H1 (cell line): Measurements from ENCODE around the gene GON4L. TPM values are rescaled to one million over a fixed set of nuclear protein-coding genes. Genes with fewer than 3 reads are reported as not detected.

Experiments used
- CTCF ChIA-PET: fragments of 300-600 bp; sonication (Branson Sonifier 250); formaldehyde crosslinking; loops from one replicate; lab custom pipeline; 2021; ENCODE audit not compliant: partially characterized antibody; lab: Charles Lee
- POLR2A ChIA-PET: fragments of 300-600 bp; sonication (Branson Sonifier 250); formaldehyde crosslinking; loops from one replicate; lab custom pipeline; 2021; ENCODE audit warnings: inconsistent platforms; ENCODE audit not compliant: partially characterized antibody; lab: Charles Lee
- DNase-seq, 2 experiments: peaks; one replicate each; pipeline versions ENCODE4 v3.0.0 to v3.0.0-alpha.2; 2010 to 2022; ENCODE audit warnings: low spot score in 2 of 2, low read depth in 1 of 2, mixed read lengths in 1 of 2
- FAIRE-seq: peaks from 2 replicates; lab custom pipeline; 2011; peaks lifted over from hg19 to GRCh38; lab: Jason Lieb, UNC
- H2AFZ ChIP-seq: 2 replicates; pipeline ENCODE4 v1.8.1; 2012; ENCODE audit warnings: low read length, inconsistent platforms
- H2AK5ac ChIP-seq: 2 replicates; pipeline ENCODE4 v1.6.1; 2013; ENCODE audit warnings: low read depth, low read length
- H2BK120ac ChIP-seq: replicated peaks from 2 replicates; pipeline ENCODE3; 2013; ENCODE audit warnings: low read depth, low read length, inconsistent platforms
- H2BK12ac ChIP-seq: 2 replicates; pipeline ENCODE4 v1.6.1; 2013; ENCODE audit warnings: low read depth, low read length
- H2BK15ac ChIP-seq: 2 replicates; pipeline ENCODE4 v1.6.1; 2013; ENCODE audit warnings: low read length
- H2BK20ac ChIP-seq: 2 replicates; pipeline ENCODE4 v1.6.1; 2013; ENCODE audit warnings: low read length
- H2BK5ac ChIP-seq: 2 replicates; pipeline ENCODE4 v1.6.1; 2013; ENCODE audit warnings: low read depth, low read length
- H3K14ac ChIP-seq: 2 replicates; pipeline ENCODE4 v1.6.1; 2013; ENCODE audit warnings: inconsistent platforms; ENCODE audit not compliant: insufficient read length
- H3K18ac ChIP-seq: 2 replicates; pipeline ENCODE4 v1.6.1; 2013; ENCODE audit warnings: low read length; ENCODE audit errors: extremely low read depth
- H3K23ac ChIP-seq: 2 replicates; pipeline ENCODE4 v1.6.1; 2013; ENCODE audit warnings: inconsistent platforms; ENCODE audit not compliant: insufficient read length
- H3K23me2 ChIP-seq: 2 replicates; pipeline ENCODE4 v1.6.1; 2013; ENCODE audit warnings: low read depth, low read length
- H3K27ac ChIP-seq: 2 replicates; pipeline ENCODE4 v1.6.1; 2011; ENCODE audit warnings: low read depth, low read length, inconsistent platforms
- H3K27me3 ChIP-seq, 4 experiments: replicated peaks in 1 of 4; 1 replicate in 1 of 4; 2 replicates in 3 of 4; pipeline versions ENCODE4 v1.6.1 to v1.8.1; 2011 to 2013; ENCODE audit warnings: low read length in 3 of 4, mild to moderate bottlenecking in 3 of 4, inconsistent platforms in 2 of 4, mixed read lengths in 2 of 4, moderate library complexity in 1 of 4; ENCODE audit not compliant: control insufficient read depth in 3 of 4, insufficient read depth in 3 of 4; ENCODE audit errors: extremely low read depth in 1 of 4
- H3K36me3 ChIP-seq, 4 experiments: 2 replicates each; pipeline versions ENCODE4 v1.6.1 to v1.8.1; 2011 to 2013; ENCODE audit warnings: mild to moderate bottlenecking in 4 of 4, low read length in 3 of 4, moderate library complexity in 2 of 4, control low read depth in 1 of 4, inconsistent platforms in 1 of 4; ENCODE audit not compliant: insufficient read depth in 4 of 4, control insufficient read depth in 2 of 4
- H3K4ac ChIP-seq: replicated peaks from 2 replicates; pipeline ENCODE3; 2013; ENCODE audit warnings: low read length, low read depth, mixed read lengths, inconsistent platforms; ENCODE audit not compliant: insufficient read length
- H3K4me1 ChIP-seq, 4 experiments: replicated peaks in 1 of 4; 1 replicate in 1 of 4; 2 replicates in 3 of 4; pipeline versions ENCODE4 v1.6.1 to v1.8.1; 2011 to 2013; ENCODE audit warnings: low read length in 3 of 4, inconsistent platforms in 2 of 4, mixed read lengths in 1 of 4; ENCODE audit not compliant: insufficient read depth in 4 of 4, control insufficient read depth in 3 of 4
- H3K4me2 ChIP-seq, 2 experiments: 2 replicates each; pipeline versions ENCODE4 v1.6.1 to v1.8.1; 2011 to 2013; ENCODE audit warnings: low read depth in 2 of 2, low read length in 2 of 2, control low read depth in 1 of 2, inconsistent platforms in 1 of 2, mild to moderate bottlenecking in 1 of 2; ENCODE audit not compliant: insufficient read depth in 1 of 2
- H3K4me3 ChIP-seq, 4 experiments: fragments of 200-600, 300-600 bp in 1 of 4; sonication (generic), shearing (Covaris generic), sonication (Bioruptor Twin) in 1 of 4; 2 replicates each; pipeline versions ENCODE4 v1.5.1 to v1.8.1; 2011 to 2016; ENCODE audit warnings: low read length in 4 of 4, low read depth in 3 of 4, control low read depth in 2 of 4, inconsistent platforms in 2 of 4, mild to moderate bottlenecking in 2 of 4, mixed read lengths in 1 of 4, moderate library complexity in 1 of 4; ENCODE audit not compliant: insufficient read depth in 2 of 4; ENCODE audit errors: extremely low read depth in 1 of 4
- H3K56ac ChIP-seq: replicated peaks from 2 replicates; pipeline ENCODE3; 2013; ENCODE audit warnings: low read depth, mild to moderate bottlenecking, mixed read lengths, low read length, inconsistent platforms; ENCODE audit not compliant: insufficient read length
- H3K79me1 ChIP-seq: 2 replicates; pipeline ENCODE4 v1.6.1; 2013; ENCODE audit warnings: low read depth, low read length, control low read depth
- H3K79me2 ChIP-seq, 2 experiments: 2 replicates each; pipeline versions ENCODE4 v1.6.1 to v1.8.1; 2012 to 2013; ENCODE audit warnings: low read length in 2 of 2, mild to moderate bottlenecking in 2 of 2, inconsistent platforms in 1 of 2; ENCODE audit not compliant: insufficient read depth in 2 of 2, control insufficient read depth in 1 of 2
- H3K9ac ChIP-seq, 4 experiments: replicated peaks in 1 of 4; 1 replicate in 1 of 4; 2 replicates in 3 of 4; pipeline versions ENCODE4 v1.6.1 to v1.8.1; 2011 to 2013; ENCODE audit warnings: low read depth in 3 of 4, low read length in 3 of 4, control low read depth in 2 of 4, mild to moderate bottlenecking in 2 of 4, moderate library complexity in 2 of 4, inconsistent platforms in 1 of 4; ENCODE audit errors: extremely low read depth in 1 of 4
- H3K9me3 ChIP-seq, 2 experiments: 2 replicates each; pipeline versions ENCODE4 v1.6.1 to v1.8.1; 2012 to 2013; ENCODE audit warnings: mild to moderate bottlenecking in 2 of 2, moderate library complexity in 2 of 2, control low read depth in 1 of 2, inconsistent platforms in 1 of 2, low read depth in 1 of 2, low read length in 1 of 2, mixed read lengths in 1 of 2; ENCODE audit not compliant: insufficient read depth in 2 of 2
- H4K20me1 ChIP-seq, 2 experiments: replicated peaks in 1 of 2; 2 replicates each; pipeline versions ENCODE3 to v1.8.1; 2011 to 2013; ENCODE audit warnings: inconsistent platforms in 2 of 2, low read length in 2 of 2, mild to moderate bottlenecking in 1 of 2; ENCODE audit not compliant: insufficient read depth in 2 of 2, control insufficient read depth in 1 of 2
- H4K5ac ChIP-seq: 2 replicates; pipeline ENCODE4 v1.6.1; 2013; ENCODE audit warnings: low read length, low read depth, mixed read lengths, inconsistent platforms; ENCODE audit not compliant: insufficient read length
- H4K8ac ChIP-seq: 2 replicates; pipeline ENCODE4 v1.8.0; 2013; ENCODE audit warnings: mild to moderate bottlenecking, moderate library complexity, low read length, inconsistent platforms; ENCODE audit not compliant: insufficient read depth; ENCODE audit errors: extremely low read depth
- H4K91ac ChIP-seq: replicated peaks from 2 replicates; pipeline ENCODE3; 2013; ENCODE audit warnings: low read length, mixed read lengths, inconsistent platforms; ENCODE audit not compliant: insufficient read length
- BCL11A ChIP-seq, 2 experiments: IDR thresholded peaks; one replicate each; pipeline ENCODE4 v1.6.1; 2011; ENCODE audit warnings: low read depth in 2 of 2, low read length in 2 of 2, mild to moderate bottlenecking in 2 of 2
- CBX5 ChIP-seq: fragments of 300-800, 300-1000 bp; sonication (generic); IDR thresholded peaks from 2 replicates; pipeline ENCODE4 v1.7.1; 2016; ENCODE audit warnings: antibody characterized with exemption, low read length, low read depth
- CEBPB ChIP-seq: IDR thresholded peaks from 2 replicates; pipeline ENCODE4 v1.6.1; 2012; ENCODE audit warnings: low read depth, low read length
- CHD1 ChIP-seq: IDR thresholded peaks from 2 replicates; pipeline ENCODE4 v1.6.1; 2012; ENCODE audit warnings: low read depth, low read length, improper control_type of control experiment
- FOSL1 ChIP-seq: IDR thresholded peaks from 2 replicates; pipeline ENCODE4 v1.6.1; 2011; ENCODE audit warnings: mild to moderate bottlenecking, low read depth, low read length, moderate library complexity; ENCODE audit not compliant: insufficient read depth
- GABPA ChIP-seq: IDR thresholded peaks from 2 replicates; pipeline ENCODE4 v1.6.1; 2011; ENCODE audit warnings: mild to moderate bottlenecking, low read length, moderate library complexity, borderline replicate concordance; ENCODE audit not compliant: insufficient read depth
- JUND ChIP-seq: IDR thresholded peaks from 2 replicates; pipeline ENCODE4 v1.6.1; 2011; ENCODE audit warnings: mild to moderate bottlenecking, improper control_type of control experiment, low read length
- SP4 ChIP-seq: IDR thresholded peaks from 2 replicates; pipeline ENCODE4 v1.6.1; 2012; ENCODE audit warnings: low read length, inconsistent platforms
- SRF ChIP-seq: IDR thresholded peaks from 2 replicates; pipeline ENCODE4 v1.6.1; 2011; ENCODE audit warnings: mild to moderate bottlenecking, low read depth, low read length, moderate library complexity
- SUZ12 ChIP-seq: fragments of 200-600 bp; sonication (generic); IDR thresholded peaks from 2 replicates; pipeline ENCODE4 v1.6.1; 2012; ENCODE audit warnings: mild to moderate bottlenecking, inconsistent platforms, low read length, moderate library complexity, mixed read lengths
- WGBS, 2 experiments: shearing (Covaris generic) in 1 of 2; methylation state at CpG; one replicate each; pipeline versions ENCODE4 v1.1.6 to v1.1.7; 2013 to 2015; ENCODE audit warnings: low lambda C conversion rate in 2 of 2, mixed read lengths in 2 of 2, inconsistent platforms in 1 of 2, low coverage in 1 of 2, missing lambda C conversion rate in 1 of 2; ENCODE audit not compliant: insufficient replicate concordance in 2 of 2, insufficient coverage in 1 of 2, insufficient read length in 1 of 2; ENCODE audit errors: extremely low coverage in 1 of 2, missing lambda C conversion rate in 1 of 2; 5-methylcytosine and 5-hydroxymethylcytosine counted together
- polyA plus RNA-seq, 7 experiments: library from polyadenylated mRNA; depleted of rRNA in 3 of 7; stranded (reverse) in 5 of 7; unstranded in 2 of 7; fragments of >200 nt in 5 of 7; fragments of 200-250 nt in 2 of 7; gene quantifications; 1 replicate in 5 of 7; 2 replicates in 1 of 7; 4 replicates in 1 of 7; pipeline versions ENCODE4 v1.2.1 to v1.2.3, GENCODE V29; 2011 to 2013; ENCODE audit warnings: missing spikeins in 2 of 7, mixed read lengths in 2 of 7
- total RNA-seq: library from RNA; stranded (reverse); fragmentation: NEBNext Ultra II Directional; extraction: Animal tissue kit (Norgen Biotek cat#: 25700); gene quantifications from 2 replicates; pipeline ENCODE4 v1.2.1, GENCODE V29; 2021
- TF ChIP-seq, protein P1 (sequence below): IDR thresholded peaks from 2 replicates; pipeline ENCODE4 v1.6.1; 2012; ENCODE audit warnings: inconsistent platforms

Gene GON4L
- total and polyA plus RNA-seq, 2 of the 8 experiments (the other 6 are each of a cell fraction or from before 2014, with no cell fraction given) = 26.2 to 52.1 TPM

DNA sequence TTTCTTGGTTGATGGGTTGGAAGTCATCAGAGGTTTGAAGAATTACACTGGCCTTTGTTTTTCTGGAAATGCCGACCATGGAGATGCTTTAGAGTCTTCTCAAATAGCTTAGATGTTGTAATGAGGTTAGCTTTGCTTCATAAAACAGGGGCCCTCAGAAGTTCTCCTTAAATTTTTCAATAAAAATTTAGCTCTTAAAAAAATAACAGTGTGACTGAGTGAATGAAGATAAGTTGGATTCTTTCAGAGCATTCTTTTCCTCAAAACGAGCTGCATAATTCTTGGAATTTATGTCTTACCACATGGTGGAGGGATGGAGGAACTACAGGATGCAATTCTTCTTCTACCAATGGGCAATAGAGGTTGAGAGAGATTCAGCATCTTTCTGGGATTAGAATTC, 25.8 kb upstream of the GON4L start:
- Histone ChIP-seq H2BK120ac (no peak overlapping the region), H2BK12ac (no peak overlapping the region), H3K4me3 (no peak overlapping the region), H4K20me1 (no peaks in the 10 kb centered on the region), H3K23me2 (no peaks in the 10 kb centered on the region), H3K23ac (no peak overlapping the region), H3K9me3 (no peaks in the 10 kb centered on the region), H3K36me3 (no peaks in the 10 kb centered on the region), H3K4me1 (0 out of 7 replicates have a peak, but pooled peaks cover 0 to 3% (median 0%) of the 10 kb centered on the region in 4 experiments), H2BK15ac (no peak overlapping the region), H2AK5ac (no peak overlapping the region), H3K27ac (no peak overlapping the region), H2BK5ac (no peak overlapping the region), H3K27me3 (no peaks in the 10 kb centered on the region), H3K18ac (no peak overlapping the region), H3K79me2 (no peaks in the 10 kb centered on the region), H3K4ac (no peak overlapping the region), H2AFZ (no peak overlapping the region), H3K14ac (no peak overlapping the region), H3K9ac (no peak overlapping the region), H4K91ac (no peak overlapping the region), H3K4me2 (no peak overlapping the region), H2BK20ac (no peak overlapping the region), H4K8ac (no peak overlapping the region), H3K79me1 (no peaks in the 10 kb centered on the region), H3K56ac (no peak overlapping the region), H4K5ac (no peak overlapping the region)
- POLR2A ChIA-PET = interaction anchor here (0.6 to 2.5 kb wide), 4 partner anchors 10 to 299 kb away, joined by 3 to 10 read pairs (median 4); no protein-coding TSS in a partner anchor
- WGBS, 2 experiments = 80% methylated on average over 2 of the region's 2 CpGs; no CpG with 5 or more reads in 1 of the 2 experiments
- TF ChIP-seq SUZ12 = no peak
- no peak for TF ChIP-seq CEBPB
- TF ChIP-seq GABPA = no peak
- TF ChIP-seq CHD1 = no peak
- no peak for TF ChIP-seq SP4
- no peak for TF ChIP-seq FOSL1
- TF ChIP-seq SRF = no peak
- no peak for TF ChIP-seq JUND
- TF ChIP-seq, protein P1, sequence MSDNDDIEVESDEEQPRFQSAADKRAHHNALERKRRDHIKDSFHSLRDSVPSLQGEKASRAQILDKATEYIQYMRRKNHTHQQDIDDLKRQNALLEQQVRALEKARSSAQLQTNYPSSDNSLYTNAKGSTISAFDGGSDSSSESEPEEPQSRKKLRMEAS = no peak
- no peak for TF ChIP-seq CBX5
- TF ChIP-seq BCL11A (IDR thresholded peaks at IDR 0.05; ENCODE audit: low read depth in 2 of 2, low read length in 2 of 2) = no peak
- FAIRE-seq (no peak), DNase-seq (no peak)
- CTCF ChIA-PET = interaction anchor here (0.6 to 1.3 kb wide), 5 partner anchors 15 to 533 kb away, joined by 3 to 5 read pairs (median 3); no protein-coding TSS in a partner anchor
